Measurements from ENCODE around the gene HLA-DOB.

The HLA-DOB gene

DNA sequence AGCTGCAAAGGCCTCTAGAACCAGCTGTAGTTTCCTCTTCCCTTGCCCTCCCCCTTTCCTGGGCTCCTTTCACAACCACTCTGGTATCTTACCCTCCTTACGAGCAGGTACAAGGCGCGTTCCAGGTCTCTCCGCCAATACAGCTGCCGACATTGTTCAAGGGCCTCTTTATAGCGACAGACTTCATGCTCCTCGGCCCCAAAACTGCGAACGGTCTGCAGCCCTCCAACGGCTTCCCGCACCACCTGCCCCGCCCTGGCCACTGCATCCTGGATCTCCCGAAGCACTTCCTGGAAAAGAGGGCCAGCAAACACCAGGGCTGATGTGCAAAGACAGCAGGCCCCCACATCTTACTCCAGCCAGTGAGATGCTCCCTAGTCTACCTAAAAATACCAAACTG, 15.7 kb upstream of the HLA-DOB start:
- no peak for TF ChIP-seq SIN3A (IDR thresholded peaks at IDR 0.05; ENCODE audit: borderline replicate concordance, insufficient read depth, low read length)
- TF ChIP-seq POLR2AphosphoS5 (IDR thresholded peaks at IDR 0.05; ENCODE audit: low read depth, low read length): no peak
- TF ChIP-seq, protein P1, sequence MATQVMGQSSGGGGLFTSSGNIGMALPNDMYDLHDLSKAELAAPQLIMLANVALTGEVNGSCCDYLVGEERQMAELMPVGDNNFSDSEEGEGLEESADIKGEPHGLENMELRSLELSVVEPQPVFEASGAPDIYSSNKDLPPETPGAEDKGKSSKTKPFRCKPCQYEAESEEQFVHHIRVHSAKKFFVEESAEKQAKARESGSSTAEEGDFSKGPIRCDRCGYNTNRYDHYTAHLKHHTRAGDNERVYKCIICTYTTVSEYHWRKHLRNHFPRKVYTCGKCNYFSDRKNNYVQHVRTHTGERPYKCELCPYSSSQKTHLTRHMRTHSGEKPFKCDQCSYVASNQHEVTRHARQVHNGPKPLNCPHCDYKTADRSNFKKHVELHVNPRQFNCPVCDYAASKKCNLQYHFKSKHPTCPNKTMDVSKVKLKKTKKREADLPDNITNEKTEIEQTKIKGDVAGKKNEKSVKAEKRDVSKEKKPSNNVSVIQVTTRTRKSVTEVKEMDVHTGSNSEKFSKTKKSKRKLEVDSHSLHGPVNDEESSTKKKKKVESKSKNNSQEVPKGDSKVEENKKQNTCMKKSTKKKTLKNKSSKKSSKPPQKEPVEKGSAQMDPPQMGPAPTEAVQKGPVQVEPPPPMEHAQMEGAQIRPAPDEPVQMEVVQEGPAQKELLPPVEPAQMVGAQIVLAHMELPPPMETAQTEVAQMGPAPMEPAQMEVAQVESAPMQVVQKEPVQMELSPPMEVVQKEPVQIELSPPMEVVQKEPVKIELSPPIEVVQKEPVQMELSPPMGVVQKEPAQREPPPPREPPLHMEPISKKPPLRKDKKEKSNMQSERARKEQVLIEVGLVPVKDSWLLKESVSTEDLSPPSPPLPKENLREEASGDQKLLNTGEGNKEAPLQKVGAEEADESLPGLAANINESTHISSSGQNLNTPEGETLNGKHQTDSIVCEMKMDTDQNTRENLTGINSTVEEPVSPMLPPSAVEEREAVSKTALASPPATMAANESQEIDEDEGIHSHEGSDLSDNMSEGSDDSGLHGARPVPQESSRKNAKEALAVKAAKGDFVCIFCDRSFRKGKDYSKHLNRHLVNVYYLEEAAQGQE (IDR thresholded peaks at IDR 0.05; ENCODE audit: insufficient read depth in 1 of 2, low read depth in 2 of 2, low read length in 2 of 2): no peak

DNA sequence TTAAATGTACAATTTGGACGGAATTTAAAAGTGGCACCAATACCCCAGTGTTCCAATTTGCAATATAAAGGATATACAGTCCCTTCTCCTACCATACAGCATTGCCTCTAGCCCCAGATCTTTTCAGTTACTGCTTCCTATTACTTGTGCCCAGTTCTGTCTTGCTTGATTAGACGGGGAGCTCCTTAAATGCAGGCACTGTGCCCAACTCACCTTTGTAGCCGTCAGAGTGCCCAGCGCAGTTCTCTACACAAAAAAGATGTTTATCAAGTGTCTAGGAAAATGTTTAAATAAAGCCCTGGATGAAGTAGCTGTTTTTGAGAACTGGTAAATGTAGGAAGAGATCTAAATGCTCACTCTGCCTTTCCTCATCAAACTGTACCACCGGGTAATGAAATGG, 14.1 kb upstream of the HLA-DOB start:
- TF ChIP-seq FOXP2 (optimal IDR thresholded peaks at IDR 0.05; ENCODE audit: borderline replicate concordance, extremely low read depth, extremely low read length, insufficient read depth) (no peak), SIN3A (IDR thresholded peaks at IDR 0.05; ENCODE audit: borderline replicate concordance, insufficient read depth, low read length) (no peak), TAF1 (IDR thresholded peaks at IDR 0.05; ENCODE audit: borderline replicate concordance, insufficient read depth, low read length) (no peak), POLR2AphosphoS5 (IDR thresholded peaks at IDR 0.05; ENCODE audit: low read depth, low read length) (no peak)
- TF ChIP-seq, protein P1 (IDR thresholded peaks at IDR 0.05; ENCODE audit: insufficient read depth in 1 of 2, low read depth in 2 of 2, low read length in 2 of 2): no peak

DNA sequence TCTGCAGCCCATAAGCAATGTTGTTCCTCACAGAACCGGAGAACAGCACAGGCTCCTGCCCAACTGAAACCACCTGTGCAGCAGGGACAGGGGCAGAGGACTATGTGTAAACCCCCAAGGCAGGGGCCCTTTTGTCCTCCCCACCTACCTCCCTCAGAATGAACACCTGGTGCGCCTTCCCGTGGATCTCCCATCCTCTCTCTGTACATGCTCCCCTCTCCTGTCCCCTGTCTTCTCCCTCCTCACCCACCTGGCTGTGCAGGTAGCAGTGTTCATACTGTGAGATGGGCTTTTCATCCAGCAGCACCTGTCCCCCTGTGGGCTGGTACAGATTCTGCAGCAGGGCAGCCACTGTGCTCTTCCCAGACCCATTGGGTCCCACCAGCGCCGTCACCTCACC, 13.2 kb upstream of the HLA-DOB start:
- no peak for TF ChIP-seq FOXP2 (optimal IDR thresholded peaks at IDR 0.05; ENCODE audit: borderline replicate concordance, extremely low read depth, extremely low read length, insufficient read depth)
- TF ChIP-seq, protein P1 (IDR thresholded peaks at IDR 0.05; ENCODE audit: insufficient read depth in 1 of 2, low read depth in 2 of 2, low read length in 2 of 2): no peak
- TF ChIP-seq SIN3A (IDR thresholded peaks at IDR 0.05; ENCODE audit: borderline replicate concordance, insufficient read depth, low read length): no peak
- no peak for TF ChIP-seq POLR2AphosphoS5 (IDR thresholded peaks at IDR 0.05; ENCODE audit: low read depth, low read length)
- no peak for TF ChIP-seq TAF1 (IDR thresholded peaks at IDR 0.05; ENCODE audit: borderline replicate concordance, insufficient read depth, low read length)

DNA sequence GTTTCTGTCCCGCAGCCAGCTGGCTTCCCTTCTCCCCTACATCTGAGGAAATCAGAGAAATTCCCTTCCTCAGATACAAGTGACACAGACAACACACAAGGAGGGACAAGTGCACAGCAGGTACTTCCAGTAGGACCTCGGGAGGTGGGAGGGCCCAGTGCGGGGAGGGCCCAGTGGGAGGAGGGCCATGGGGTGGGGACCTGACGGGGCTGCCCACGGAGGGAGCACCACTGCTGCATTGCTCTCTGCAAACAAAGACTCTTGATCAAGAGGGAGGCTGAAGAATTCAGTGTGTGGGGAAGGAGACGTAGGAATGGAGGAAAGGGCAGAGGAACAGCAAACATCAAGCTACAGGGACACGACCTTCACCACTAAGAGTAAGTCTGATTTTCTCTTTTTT, 12.7 kb upstream of the HLA-DOB start:
- TF ChIP-seq TAF1 (IDR thresholded peaks at IDR 0.05; ENCODE audit: borderline replicate concordance, insufficient read depth, low read length) (no peak), POLR2AphosphoS5 (IDR thresholded peaks at IDR 0.05; ENCODE audit: low read depth, low read length) (no peak), SIN3A (IDR thresholded peaks at IDR 0.05; ENCODE audit: borderline replicate concordance, insufficient read depth, low read length) (no peak), FOXP2 (optimal IDR thresholded peaks at IDR 0.05; ENCODE audit: borderline replicate concordance, extremely low read depth, extremely low read length, insufficient read depth) (no peak)
- TF ChIP-seq, protein P1 (IDR thresholded peaks at IDR 0.05; ENCODE audit: insufficient read depth in 1 of 2, low read depth in 2 of 2, low read length in 2 of 2): no peak

DNA sequence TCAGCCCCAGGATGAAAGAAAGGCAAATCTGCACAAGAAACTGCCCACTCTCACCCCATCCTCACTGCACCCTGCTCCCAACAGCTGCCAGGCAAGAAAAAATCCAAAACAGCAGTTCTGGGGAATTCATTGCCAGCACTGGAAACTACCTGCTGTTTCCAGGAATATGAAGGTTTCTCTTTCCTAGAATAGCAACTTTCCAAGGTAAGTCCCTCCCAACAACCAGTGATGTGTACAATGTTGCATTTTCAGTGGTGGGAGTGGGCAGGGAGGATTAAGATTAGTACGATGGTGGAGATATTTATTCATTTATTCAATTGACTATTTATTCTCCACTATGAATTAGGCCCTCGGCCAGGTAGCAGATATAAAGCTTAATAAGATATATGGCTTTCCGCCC, 10.2 kb upstream of the HLA-DOB start:
- TF ChIP-seq POLR2AphosphoS5 (IDR thresholded peaks at IDR 0.05; ENCODE audit: low read depth, low read length) (no peak), FOXP2 (optimal IDR thresholded peaks at IDR 0.05; ENCODE audit: borderline replicate concordance, extremely low read depth, extremely low read length, insufficient read depth) (no peak), TAF1 (IDR thresholded peaks at IDR 0.05; ENCODE audit: borderline replicate concordance, insufficient read depth, low read length) (no peak), SIN3A (IDR thresholded peaks at IDR 0.05; ENCODE audit: borderline replicate concordance, insufficient read depth, low read length) (no peak)
- TF ChIP-seq, protein P1 (IDR thresholded peaks at IDR 0.05; ENCODE audit: insufficient read depth in 1 of 2, low read depth in 2 of 2, low read length in 2 of 2): no peak

Data from PFSK-1 (cell line).